Fibroblast of skin of left quadriceps (primary cell): ENCODE measurements around the gene SIRPA.

ENCODE experiments used
- DNase-seq, 2 experiments: peaks; one replicate each; pipeline ENCODE4 v3.0.0-alpha.2; 2013; ENCODE audit warnings: low read depth in 2 of 2

Gene SIRPA

DNA sequence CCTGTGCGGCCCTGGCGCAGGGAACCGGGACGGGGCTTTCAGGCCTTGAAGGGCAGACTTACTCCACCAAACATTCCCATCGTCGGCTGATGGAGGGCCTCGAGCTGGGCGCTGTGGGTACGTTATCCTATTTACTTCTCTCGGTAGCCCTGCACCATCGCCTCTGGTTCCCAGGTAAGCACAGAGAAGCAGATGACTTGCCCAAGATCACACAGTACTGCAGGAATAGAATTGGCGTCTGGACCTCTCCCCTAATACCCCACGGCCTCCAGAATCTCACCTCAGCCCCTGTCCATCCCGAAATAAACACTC is 52.3 kb downstream of the SIRPA start:
- no peak for DNase-seq

DNA sequence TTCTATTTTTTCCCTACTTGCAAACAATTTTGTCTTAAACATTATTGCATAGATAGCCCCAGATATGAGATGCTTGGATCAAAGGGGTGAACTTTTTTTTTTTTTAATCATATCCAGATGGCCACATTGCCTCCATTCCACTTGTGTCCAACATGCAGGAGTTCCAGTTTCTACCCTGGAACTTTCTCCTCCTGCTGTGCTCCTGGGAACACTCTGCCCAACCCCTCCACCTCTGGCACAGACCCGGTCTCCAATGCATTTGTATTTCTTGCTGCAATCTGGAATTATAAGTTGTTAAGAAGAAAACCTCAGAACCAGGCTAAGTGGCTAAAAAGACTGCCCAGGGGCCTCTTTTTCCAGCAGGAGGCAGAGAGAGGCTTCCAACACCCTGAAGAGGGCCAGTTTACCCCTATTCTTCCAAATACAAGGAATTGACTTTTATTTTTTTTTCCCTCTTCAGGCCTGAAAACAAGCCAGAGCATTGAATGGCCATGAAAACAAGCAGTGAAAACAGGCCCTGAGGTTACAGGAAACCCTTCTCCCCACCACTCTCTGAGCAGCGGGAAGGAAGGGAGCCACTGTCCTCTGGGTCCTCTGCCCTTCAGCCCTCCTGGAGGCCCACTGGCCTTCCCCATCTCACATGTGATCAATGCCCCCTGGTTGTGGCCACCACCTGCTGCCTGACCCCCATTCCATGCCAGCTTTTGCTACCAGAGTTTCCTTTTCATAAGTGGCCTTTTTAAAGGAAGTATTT is 54.3 kb downstream of the SIRPA start:
- DNase-seq, result no peak

DNA sequence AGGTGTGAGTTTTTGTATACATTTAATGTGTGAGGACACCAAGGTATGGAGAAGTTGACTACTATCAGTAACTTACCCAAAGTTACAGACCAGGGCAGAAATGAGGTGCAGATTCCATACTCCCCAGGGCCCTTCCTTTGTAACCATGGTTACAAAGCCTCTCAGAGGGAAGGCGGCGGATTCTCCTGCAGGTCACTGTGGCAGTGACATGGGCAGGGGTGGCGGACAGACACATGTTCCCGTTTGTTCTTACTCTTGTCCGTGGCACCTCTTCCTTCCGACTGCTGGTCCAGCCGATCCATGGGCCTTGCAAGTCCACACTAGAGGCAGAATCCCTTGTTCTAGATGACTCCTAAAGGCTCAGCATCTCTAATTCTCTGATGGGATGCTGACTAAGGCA is 55.6 kb downstream of the SIRPA start:
- DNase-seq, result no peak

DNA sequence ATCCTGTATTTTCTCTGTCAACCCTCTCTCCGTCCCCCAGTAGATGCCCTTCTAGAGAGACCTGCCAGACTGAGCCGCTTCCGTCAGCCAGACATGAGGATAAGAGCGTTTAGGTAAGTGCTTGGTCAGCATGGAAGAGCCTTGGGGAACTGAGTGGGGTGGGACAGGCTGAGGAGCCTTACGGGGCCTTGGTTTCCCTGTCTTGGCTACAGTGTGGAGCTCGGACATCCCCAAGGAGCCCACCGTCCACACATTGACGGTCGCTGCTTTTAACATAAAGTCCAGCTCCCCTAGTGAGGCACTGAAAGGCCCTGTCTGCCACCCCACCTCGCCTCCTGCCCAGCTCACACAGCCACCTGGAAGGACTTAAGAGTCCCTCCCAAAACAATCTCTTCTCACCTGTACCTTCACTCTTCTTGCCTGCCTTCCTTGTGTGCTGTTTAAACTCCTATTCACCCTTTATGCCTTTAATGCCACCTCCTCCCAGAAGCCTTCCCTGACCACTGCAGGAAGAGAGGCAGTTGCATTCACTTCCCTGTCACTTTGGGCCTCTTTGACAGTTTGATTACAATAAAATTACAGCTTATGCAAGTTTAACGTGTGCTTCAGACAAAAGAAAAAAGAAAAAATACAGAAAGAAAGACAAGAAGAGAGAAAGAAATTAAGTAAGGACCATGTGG is 56.4 kb downstream of the SIRPA start:
- no peak for DNase-seq

DNA sequence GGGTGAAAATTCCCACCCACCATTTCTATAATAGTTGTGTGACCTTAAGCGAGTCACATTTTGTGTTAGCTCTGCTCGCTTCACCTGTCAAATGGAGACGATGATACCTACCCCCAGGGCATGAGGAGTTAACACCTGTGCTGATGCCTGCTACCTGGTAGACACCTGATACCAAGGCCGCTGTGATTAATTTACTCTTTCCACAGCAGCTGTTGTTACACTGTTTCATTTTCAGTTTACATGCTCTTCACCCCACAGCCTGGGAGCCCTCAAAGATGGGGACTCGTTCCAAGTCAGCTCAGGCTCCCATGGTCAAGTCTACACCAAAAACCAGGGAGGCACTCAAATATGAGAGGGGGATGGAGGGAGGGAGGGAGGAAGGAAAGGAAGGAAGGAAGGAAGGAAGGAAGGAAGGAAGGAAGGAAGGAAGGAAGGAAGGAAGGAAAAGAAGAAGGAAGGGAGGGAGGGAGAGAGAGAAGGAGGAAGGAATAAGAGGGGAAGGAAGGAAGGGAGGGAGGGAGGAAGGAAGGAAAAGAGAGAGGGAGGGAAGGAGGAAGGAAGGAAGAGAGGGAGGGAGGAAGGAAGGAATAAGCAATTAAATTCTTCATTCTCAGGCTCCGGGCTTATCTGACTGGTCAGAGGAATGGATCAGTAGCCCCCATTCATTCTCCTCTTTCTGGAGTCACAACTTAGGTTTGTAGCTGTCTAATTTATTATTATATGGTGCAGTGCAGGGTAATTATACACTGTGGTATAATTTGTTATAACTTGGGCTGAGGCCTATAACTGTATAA is 57.7 kb downstream of the SIRPA start:
- DNase-seq, result no peak

DNA sequence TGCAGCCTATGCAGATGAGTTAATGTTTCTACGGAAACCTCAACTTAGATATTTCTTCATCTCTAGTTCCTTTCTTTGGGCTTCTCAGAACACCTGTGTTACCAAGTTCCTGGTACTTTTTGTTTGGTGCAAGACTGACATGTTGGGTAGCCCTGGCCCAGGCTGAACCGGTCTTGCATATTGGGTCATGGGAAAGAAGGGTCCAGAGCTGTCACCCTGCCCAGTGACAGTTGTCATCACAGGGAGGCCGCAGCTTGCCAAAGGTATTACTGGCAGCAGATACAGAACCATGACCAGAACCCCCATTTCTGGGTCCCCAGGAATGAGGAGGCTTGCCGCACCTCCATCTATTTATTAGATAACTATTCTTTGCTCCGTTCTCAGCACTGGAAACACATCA is 58.4 kb downstream of the SIRPA start:
- no peak for DNase-seq

DNA sequence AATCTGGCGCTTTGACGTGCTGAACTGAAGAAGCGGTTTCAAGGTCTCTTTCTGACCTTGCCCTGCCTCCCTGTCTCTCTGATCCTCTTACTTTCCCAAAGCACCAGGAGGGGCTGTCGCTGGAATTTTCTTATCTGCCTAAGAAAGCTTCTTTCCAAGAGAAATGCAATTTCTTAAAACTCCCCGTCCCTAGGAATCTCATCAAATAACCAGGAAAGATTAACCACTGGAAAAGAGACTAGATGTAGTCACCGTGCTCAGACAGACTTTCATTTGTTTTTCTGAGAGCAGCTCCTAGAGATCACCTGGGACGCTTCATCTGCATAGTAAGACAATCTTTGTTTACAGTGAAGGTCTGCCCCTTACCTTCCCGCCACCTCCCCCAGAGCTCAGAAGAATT is 60.0 kb downstream of the SIRPA start:
- no peak for DNase-seq

DNA sequence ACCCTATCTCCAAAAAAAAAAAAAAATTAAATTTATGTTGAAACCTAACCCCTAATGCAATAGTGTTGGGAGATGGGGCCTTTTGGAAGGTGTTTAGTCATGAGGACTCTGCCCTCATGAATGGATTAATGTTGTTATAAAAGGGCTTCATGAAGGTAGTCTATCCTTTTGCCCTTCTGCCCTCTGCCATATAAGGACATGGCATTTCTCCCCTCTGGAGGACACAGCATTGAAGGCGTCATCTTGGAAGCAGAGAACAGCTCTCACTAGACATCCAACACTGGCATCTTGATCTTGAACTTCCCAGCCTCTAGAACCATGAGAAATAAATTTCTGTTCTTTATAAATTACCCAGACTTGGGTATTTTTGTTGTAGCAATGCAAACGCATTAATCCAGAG is 63.2 kb downstream of the SIRPA start:
- DNase-seq, result no peak

DNA sequence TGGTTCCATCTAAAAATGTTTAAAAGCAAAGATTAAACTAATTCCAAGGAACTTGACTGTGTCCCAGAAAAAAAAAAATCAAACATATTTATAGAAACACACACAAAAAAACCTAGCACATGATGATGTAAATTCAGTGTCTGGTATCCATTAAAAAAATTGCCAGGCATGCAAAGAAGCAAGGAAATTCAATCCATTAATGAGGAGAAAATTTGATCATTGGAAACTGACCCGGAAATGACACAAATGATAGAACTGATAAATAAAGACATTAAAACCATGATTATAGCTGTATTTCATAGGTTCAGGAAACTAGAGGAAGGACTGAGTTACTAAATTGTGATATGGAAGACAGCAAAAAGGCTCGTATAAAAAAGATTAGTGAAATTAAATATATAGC is 63.9 kb downstream of the SIRPA start:
- DNase-seq, result no peak

DNA sequence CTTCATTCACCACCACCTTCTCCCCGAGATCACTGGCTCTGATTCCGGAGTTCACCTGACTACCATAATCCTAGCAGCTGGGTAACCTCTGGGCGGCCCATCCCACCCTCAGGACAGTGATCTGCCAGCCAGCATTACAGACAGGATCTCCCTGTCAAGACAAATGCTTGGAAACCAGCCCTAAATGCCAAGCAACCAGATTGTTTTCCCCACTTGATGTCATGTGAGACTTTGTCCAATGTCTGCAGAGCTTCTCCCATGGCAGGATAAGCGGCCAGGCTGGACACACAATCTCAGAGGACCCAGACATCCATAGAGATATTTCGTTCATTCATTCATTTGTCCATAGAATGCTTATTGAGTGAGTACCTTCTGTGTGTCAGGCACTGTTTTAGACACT is 66.2 kb downstream of the SIRPA start:
- no peak for DNase-seq

DNA sequence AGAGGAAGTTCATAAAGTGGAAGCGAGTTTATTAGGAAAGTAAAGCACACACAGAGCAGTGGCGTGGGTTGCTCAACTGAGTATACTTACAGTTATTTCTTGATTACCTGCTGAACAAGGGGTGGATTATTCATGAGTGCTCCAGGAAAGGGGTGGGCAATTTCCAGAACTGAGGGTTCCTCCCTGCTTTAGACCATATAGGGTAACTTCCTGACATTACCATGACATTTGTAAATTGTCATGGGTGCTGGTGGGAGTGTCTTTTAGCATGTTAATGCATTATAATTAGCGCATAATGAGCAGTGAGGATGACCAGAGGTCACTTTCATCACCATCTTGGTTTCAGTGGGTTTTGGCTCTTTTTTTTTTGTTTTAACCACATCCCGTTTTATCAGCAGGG is 68.9 kb downstream of the SIRPA start:
- DNase-seq, result no peak

DNA sequence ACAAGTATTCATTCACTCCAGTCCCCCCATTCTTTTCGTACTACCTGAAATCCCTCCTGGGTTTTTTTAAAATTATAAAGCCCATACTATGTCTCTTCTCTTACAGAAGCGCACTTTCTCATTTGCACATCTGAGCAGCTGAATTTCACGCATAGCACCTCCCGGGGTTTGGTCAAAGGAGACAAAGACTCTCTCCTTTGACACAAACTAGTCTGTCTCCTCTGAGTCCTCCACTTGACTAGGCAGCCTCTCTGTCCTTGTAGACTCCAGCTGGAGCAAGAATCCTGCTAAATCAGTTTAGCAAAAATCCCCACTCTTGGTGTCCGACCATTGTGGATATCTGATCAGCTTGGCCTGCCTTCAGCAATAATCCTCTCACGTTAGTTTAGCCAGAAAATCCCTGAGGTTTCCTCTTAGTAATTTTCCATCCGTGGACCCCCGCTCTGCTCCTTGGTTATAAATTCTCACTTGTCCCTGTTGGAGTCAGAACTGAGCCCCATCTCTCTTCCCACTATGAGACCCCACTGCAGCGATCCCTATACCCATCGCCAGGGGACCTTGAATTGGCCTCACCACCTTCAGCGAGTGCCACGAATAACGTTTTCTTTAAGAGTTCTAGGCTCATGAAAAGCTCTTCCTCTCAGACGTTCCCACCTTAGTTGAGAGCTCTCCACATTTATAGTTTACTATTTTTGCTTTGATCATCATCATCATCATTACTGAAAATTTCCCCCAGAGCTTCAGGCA is 69.6 kb downstream of the SIRPA start:
- DNase-seq, result no peak

DNA sequence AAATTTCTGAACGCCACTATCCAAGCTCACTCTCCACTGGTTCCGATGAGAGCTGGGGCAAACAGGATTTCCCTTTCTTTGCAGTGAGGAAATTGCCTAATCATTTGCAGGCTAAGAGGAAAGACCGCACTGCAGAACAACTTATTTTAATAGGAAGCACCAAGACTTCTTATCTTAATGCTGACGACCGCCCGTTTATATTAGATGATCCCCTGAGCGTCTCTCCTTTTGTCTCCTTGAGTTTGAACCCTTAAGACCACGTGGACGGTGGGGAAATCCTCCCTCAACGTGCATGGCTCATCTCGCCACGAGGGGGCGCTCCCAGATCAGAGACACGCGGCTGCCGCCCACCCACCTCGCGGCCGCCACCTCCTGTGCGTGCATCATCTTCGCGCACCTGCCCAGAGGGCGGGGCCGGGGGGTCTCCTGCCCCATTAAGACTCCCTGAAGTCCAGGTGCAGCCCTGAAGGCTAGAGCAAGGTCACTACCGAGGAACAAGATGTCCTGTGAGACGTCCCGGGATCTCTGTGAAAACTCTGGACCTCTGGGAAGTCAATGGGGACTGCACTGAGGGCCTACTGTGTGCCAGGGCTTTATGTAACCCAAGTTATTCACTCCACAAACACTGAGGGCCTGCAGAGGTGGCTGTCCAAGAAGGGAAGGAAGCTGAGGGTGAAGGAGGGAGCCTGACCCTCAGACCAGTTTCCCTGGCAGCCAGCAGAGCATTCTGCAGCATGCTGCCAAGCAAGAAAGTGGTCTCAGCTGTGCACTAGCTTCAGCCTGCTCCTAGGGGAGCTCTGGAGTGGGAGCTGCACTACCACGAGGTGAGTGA is 70.5 kb downstream of the SIRPA start:
- DNase-seq, result peak; percentile 16 to 21

DNA sequence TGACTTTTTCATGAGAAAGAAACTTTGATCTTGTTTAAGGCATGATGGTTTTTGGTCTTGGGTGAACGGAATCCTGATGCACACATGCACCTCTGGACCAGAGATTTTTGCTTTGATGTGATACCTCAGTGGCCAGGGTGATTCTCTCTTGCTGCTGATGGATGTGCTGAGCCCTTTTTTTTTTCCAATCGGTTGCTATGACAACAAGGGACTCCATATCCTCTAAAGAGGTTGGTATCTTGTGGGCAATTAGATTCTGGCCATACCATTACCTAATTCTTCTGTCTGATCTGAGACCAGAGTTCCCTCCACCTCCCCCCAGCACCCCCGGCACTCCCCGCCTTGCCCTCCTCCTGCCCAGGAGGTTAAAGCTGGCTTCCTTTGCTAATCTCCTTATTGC is 73.8 kb downstream of the SIRPA start:
- no peak for DNase-seq

DNA sequence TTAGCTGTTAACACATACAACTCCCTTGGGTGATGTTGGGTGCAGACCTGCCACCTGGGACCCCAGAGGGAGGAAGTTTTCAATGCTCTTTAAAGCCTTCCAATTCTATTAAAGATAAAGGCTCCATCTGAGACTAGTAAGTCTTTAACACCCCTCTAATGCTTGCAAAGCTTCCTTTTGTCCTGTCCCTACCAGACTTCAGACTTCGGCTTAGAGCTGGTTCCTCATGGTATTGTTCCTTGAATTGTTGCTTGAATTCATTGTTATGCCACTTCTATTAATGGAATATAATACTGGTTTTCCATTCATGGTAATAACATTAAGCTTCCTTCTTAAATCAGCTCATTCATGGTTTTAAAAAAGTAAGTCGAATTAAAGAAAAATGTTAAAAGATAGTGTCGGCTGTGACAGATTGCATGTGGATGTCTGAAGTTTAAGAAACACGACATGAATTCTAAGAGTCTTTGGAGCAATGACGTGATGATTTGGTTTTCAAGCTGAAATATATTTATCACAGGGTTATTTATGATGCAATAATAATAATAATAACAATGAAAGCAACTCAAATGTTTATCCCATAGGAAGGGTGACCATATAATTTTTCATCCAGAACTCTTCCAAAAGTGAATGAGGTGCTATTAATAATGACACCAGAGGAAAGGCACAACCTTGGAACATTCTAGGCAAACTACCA is 76.8 kb downstream of the SIRPA start:
- no peak for DNase-seq

DNA sequence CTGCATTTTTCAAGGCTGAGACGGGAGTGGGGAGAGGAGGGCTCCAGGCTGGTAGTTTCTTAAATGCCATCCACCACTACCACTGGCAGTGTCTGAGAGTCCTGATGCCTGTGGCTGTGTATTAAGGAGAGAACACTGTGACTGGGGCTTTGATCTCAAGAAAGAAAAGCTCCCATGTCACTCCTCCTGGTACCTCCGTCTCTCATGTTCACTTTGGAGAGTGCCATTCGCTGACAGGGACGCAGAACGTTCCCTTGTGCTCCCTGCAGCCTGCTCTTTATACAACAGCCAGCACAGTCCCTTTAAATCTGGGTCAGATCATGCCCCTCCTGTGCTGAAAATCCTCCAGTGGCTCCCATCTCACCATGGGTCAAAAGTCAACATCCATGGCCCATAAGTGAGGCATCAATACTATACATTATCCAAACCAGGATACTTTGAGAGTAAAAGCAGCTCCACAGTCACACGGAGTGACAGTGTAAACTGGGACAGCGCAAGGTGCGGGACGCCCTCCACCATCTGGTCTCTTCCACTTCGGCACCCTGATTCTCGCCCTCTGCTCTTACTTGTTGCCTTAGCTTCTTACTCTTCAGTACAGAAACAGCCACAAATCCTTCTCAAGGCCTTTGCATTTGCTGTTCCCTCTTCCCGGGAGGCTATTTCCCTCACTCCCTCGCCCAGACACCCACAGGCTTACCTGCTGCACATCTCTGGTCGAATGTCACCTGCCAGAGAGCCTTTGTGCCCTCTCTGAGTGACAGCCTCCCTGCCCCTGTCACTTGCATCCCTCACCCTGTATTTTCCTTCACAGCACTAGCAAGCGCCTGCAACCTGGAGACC is 78.6 kb downstream of the SIRPA start:
- DNase-seq, result no peak

DNA sequence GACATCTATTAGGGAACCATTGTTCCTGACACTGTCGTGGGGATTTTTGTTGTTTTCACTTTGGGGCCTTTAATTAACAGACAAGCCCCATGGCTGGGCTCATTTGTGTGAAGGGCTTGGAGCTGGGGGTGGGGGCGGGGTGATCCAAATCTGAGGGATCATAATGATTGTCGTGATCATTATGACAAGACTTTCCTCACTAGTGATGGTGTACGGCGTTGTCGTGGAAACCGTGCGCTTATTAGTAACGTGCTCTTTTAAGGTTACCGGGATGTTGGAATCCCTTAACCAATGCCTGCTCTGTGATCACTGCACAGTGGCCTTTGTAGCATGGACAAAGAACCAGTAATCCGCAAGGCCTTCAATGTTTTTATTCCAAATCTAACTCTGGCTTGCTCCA is 80.1 kb downstream of the SIRPA start:
- DNase-seq, result no peak

DNA sequence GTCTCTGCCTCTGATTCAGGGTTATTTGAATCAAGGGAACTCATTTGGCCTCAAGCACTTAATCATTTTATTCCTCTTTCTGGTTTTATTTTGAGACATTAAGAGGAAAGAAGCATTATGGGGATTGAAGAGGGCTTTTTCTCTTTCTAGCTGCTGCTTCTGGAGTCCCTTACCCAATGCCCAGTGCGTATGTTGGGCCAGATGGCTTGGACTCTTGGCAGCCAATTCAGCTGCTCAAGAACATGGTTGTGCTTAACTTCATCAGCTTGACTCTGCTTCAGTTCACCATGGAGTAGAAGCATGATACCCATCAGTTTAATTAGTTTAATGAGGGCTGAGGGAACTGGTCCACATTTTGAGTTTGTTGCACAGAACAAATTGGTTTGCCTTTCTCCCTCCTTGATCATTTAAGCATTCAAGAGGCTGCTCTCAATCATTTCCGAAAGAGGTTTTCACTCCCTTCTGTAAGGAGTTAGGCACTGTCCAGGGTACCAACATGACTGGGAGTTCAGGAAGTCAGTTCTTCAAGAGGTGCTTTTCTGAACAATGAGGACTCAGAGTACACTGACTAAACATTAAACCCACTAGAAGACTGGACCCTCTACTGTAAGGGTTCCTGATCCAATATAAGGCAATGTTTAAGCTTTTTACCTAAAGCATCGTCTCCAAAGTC is 84.0 kb downstream of the SIRPA start:
- no peak for DNase-seq

DNA sequence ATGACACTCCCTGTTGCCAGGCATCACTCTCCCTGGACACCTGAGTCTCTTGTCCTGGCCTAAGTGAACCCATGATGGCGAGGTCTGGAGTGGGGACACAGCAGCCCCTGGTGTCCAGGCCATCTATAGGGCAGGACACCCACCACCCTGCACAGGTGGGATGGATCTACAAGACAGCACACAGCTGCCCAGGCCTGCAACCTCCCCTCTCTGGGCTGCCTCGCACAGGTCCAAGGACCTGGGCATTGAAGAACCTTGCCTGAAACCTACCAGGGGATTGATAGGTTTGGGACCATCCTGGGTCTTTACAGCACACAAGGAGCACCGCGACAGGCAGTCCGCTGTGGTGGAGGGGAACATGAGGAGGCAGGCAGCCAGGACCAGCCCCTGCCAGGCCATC is 87.5 kb downstream of the SIRPA start:
- no peak for DNase-seq
